Keratinocyte (primary cell): Measurements from ENCODE around the gene ERFL. TPM values are rescaled to one million over a fixed set of nuclear protein-coding genes. Genes with fewer than 3 reads are reported as not detected.

ENCODE experiments used
- DNase-seq: peaks from one replicate; pipeline ENCODE4 v3.0.0-alpha.2; 2011; ENCODE audit warnings: low read depth, missing footprints, low spot score
- FAIRE-seq: peaks from 2 replicates; lab custom pipeline; 2011; peaks lifted over from hg19 to GRCh38; lab: Jason Lieb, UNC
- H2AFZ ChIP-seq: 2 replicates; pipeline ENCODE4 v1.6.0; 2012; ENCODE audit warnings: low read length, control low read depth, inconsistent platforms; ENCODE audit not compliant: control insufficient read depth
- H3K27ac ChIP-seq: 2 replicates; pipeline ENCODE4 v1.5.1; 2011; ENCODE audit warnings: low read length; ENCODE audit not compliant: control insufficient read depth, insufficient read depth
- H3K27me3 ChIP-seq: 3 replicates; pipeline ENCODE4 v1.6.0; 2011; ENCODE audit warnings: low read length; ENCODE audit not compliant: control insufficient read depth, insufficient read depth; ENCODE audit errors: extremely low read depth
- H3K36me3 ChIP-seq, 2 experiments: 2 replicates in 1 of 2; 3 replicates in 1 of 2; pipeline ENCODE4 v1.5.1; 2011; ENCODE audit warnings: low read length in 2 of 2, mild to moderate bottlenecking in 1 of 2; ENCODE audit not compliant: control insufficient read depth in 2 of 2, insufficient read depth in 2 of 2; ENCODE audit errors: extremely low read depth in 1 of 2
- H3K4me1 ChIP-seq: 3 replicates; pipeline ENCODE4 v1.5.1; 2011; ENCODE audit warnings: low read length; ENCODE audit not compliant: control insufficient read depth, insufficient read depth; ENCODE audit errors: extremely low read depth
- H3K4me2 ChIP-seq: 3 replicates; pipeline ENCODE4 v1.6.0; 2011; ENCODE audit warnings: low read depth, low read length; ENCODE audit not compliant: control insufficient read depth, insufficient read depth; ENCODE audit errors: extremely low read depth
- H3K4me3 ChIP-seq, 3 experiments: fragments of 200-600 bp in 1 of 3; sonication (generic) in 1 of 3; 2 replicates in 2 of 3; 3 replicates in 1 of 3; pipeline ENCODE4 v1.5.1; 2011 to 2016; ENCODE audit warnings: low read length in 3 of 3, mild to moderate bottlenecking in 3 of 3, control low read depth in 2 of 3, inconsistent platforms in 1 of 3, low read depth in 1 of 3, mixed read lengths in 1 of 3, mixed run types in 1 of 3, moderate library complexity in 1 of 3; ENCODE audit not compliant: control insufficient read depth in 2 of 3, insufficient read depth in 2 of 3; ENCODE audit errors: extremely low read depth in 1 of 3
- H3K79me2 ChIP-seq: 2 replicates; pipeline ENCODE4 v1.6.0; 2012; ENCODE audit warnings: low read length; ENCODE audit not compliant: control insufficient read depth, insufficient read depth
- H3K9ac ChIP-seq: 3 replicates; pipeline ENCODE4 v1.6.0; 2011; ENCODE audit warnings: low read length; ENCODE audit not compliant: control insufficient read depth, insufficient read depth; ENCODE audit errors: extremely low read depth
- H3K9me1 ChIP-seq: 3 replicates; pipeline ENCODE4 v1.6.0; 2011; ENCODE audit warnings: low read length; ENCODE audit not compliant: control insufficient read depth, insufficient read depth; ENCODE audit errors: extremely low read depth
- H3K9me3 ChIP-seq: 2 replicates; pipeline ENCODE4 v1.5.1; 2012; ENCODE audit warnings: low read depth, low read length; ENCODE audit not compliant: control insufficient read depth
- H4K20me1 ChIP-seq: 3 replicates; pipeline ENCODE4 v1.6.0; 2011; ENCODE audit warnings: low read length; ENCODE audit not compliant: control insufficient read depth, insufficient read depth; ENCODE audit errors: extremely low read depth
- CTCF ChIP-seq, 3 experiments: IDR thresholded peaks in 1 of 3; conservative IDR thresholded peaks in 1 of 3; optimal IDR thresholded peaks in 1 of 3; 2 replicates in 2 of 3; 3 replicates in 1 of 3; pipeline versions ENCODE3 to v1.5.1; 2011; ENCODE audit warnings: low read length in 3 of 3, mild to moderate bottlenecking in 3 of 3, moderate library complexity in 2 of 3, control low read depth in 1 of 3, inconsistent platforms in 1 of 3; ENCODE audit not compliant: insufficient read depth in 2 of 3; ENCODE audit errors: extremely low read depth in 1 of 3
- EZH2 ChIP-seq: IDR thresholded peaks from one replicate; pipeline ENCODE4 v1.6.1; 2012; ENCODE audit warnings: inconsistent platforms, mild to moderate bottlenecking, low read length, moderate library complexity
- dilution Hi-C: fragments of 300-500 bp; cut with MboI; formaldehyde crosslinking; loops from one replicate; pipeline ENCODE4 v1.7.0; 2020; ENCODE audit warnings: low sequenced_read_pairs; ENCODE audit not compliant: extremely low pct_ligation_motif_present
- polyA plus RNA-seq, 5 experiments: library from polyadenylated mRNA; depleted of rRNA in 3 of 5; stranded (reverse) in 3 of 5; stranded (forward) in 1 of 5; unstranded in 1 of 5; fragments of >200 nt; gene quantifications; 1 replicate in 1 of 5; 2 replicates in 3 of 5; 3 replicates in 1 of 5; pipeline versions ENCODE4 v1.2.1 to v1.2.3, GENCODE V29; 2011 to 2012; ENCODE audit warnings: missing spikeins in 2 of 5, low read depth in 1 of 5, low replicate concordance in 1 of 5

ERFL gene
- polyA plus RNA-seq, 1 donor (not counting 4 experiments of a cell fraction or from before 2014, with no cell fraction given) = not detected

- Histone ChIP-seq H3K79me2 (no peaks in the 10 kb centered on the region), H3K36me3 (peaks cover 0 to 7% of the 10 kb centered on the region in 2 experiments), H3K4me1 (peaks cover 14% of the 10 kb centered on the region), H3K9me1 (no peaks in the 10 kb centered on the region), H3K27ac (no peak overlapping the region), H3K4me3 (no peak overlapping the region), H3K9me3 (no peaks in the 10 kb centered on the region), H3K27me3 (no peaks in the 10 kb centered on the region), H3K4me2 (no peak overlapping the region), H3K9ac (no peak overlapping the region), H4K20me1 (peaks cover 7% of the 10 kb centered on the region), H2AFZ (no peak overlapping the region)
- DNase-seq (no peak), FAIRE-seq (no peak)
- TF ChIP-seq CTCF (optimal IDR thresholded peaks at IDR 0.05 in 1 of 3, IDR thresholded peaks at IDR 0.05 in 1 of 3, conservative IDR thresholded peaks at IDR 0.05 in 1 of 3; ENCODE audit: extremely low read depth in 1 of 3, insufficient read depth in 2 of 3, low read length in 3 of 3) (no peak), EZH2 (no peak)
- dilution Hi-C loops = no loop called here
Observed at GRCh38 chr19:41960973-41961372, 32.7 kb upstream of the ERFL start.

GRCh38 chr19:41959056-41960053 lies 31.1 kb upstream of the ERFL start, which contains the start of gene RABAC1:
Gene RABAC1, minus strand, starts transcription at chr19:41959321. Its CDS starts 29 bp downstream, at chr19:41959292.
- peak; percentile 83 for FAIRE-seq
- Histone ChIP-seq H3K4me3 (peak within 1 kb of the TSS; percentile 82 to 95 (median 93)), H3K27me3 (no peaks in the 10 kb centered on the region), H2AFZ (peak within 1 kb of the TSS; percentile 95), H3K79me2 (no peaks in the 10 kb centered on the region), H3K36me3 (peaks cover 0 to 8% of the 10 kb centered on the region in 2 experiments), H3K9me1 (no peaks in the 10 kb centered on the region), H3K27ac (peak within 1 kb of the TSS; percentile 76), H3K4me1 (peaks cover 14% of the 10 kb centered on the region), H3K4me2 (peak within 1 kb of the TSS; percentile 88), H3K9me3 (no peaks in the 10 kb centered on the region), H4K20me1 (peaks cover 7% of the 10 kb centered on the region), H3K9ac (peak within 1 kb of the TSS; percentile 95)
- dilution Hi-C loops = no loop called here
- DNase-seq = peak; percentile 70
- TF ChIP-seq CTCF (optimal IDR thresholded peaks at IDR 0.05 in 1 of 3, IDR thresholded peaks at IDR 0.05 in 1 of 3, conservative IDR thresholded peaks at IDR 0.05 in 1 of 3; ENCODE audit: extremely low read depth in 1 of 3, insufficient read depth in 2 of 3, low read length in 3 of 3) (peak; percentile 3 to 29 (median 27)), EZH2 (no peak)
